ENCODE data around the gene S100B. TPM values are rescaled to one million over a fixed set of nuclear protein-coding genes. Genes with fewer than 3 reads are reported as not detected.
A peak's percentile ranks its signal among the peaks of the same experiment; 100 is the strongest.

S100B gene
- total RNA-seq, 2 donors from 2014 or later, result 4.5 to 5.8 TPM

- Histone ChIP-seq H3K9me3 (no peaks in the 10 kb centered on the region), H3K36me3 (peaks cover 75% of the 10 kb centered on the region), H3K4me3 (no peak overlapping the region), H3K4me1 (peaks cover 0 to 4% of the 10 kb centered on the region in 2 donors), H3K27ac (no peak overlapping the region), H3K27me3 (no peaks in the 10 kb centered on the region)
- TF ChIP-seq, protein P1, sequence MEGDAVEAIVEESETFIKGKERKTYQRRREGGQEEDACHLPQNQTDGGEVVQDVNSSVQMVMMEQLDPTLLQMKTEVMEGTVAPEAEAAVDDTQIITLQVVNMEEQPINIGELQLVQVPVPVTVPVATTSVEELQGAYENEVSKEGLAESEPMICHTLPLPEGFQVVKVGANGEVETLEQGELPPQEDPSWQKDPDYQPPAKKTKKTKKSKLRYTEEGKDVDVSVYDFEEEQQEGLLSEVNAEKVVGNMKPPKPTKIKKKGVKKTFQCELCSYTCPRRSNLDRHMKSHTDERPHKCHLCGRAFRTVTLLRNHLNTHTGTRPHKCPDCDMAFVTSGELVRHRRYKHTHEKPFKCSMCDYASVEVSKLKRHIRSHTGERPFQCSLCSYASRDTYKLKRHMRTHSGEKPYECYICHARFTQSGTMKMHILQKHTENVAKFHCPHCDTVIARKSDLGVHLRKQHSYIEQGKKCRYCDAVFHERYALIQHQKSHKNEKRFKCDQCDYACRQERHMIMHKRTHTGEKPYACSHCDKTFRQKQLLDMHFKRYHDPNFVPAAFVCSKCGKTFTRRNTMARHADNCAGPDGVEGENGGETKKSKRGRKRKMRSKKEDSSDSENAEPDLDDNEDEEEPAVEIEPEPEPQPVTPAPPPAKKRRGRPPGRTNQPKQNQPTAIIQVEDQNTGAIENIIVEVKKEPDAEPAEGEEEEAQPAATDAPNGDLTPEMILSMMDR (IDR thresholded peaks at IDR 0.05), result no peak
- DNase-seq (ENCODE audit: low spot score), result peak; percentile 38
These were observed 54.6 kb downstream of the S100B start for GRCh38 chr21:46550116-46550941.

DNA sequence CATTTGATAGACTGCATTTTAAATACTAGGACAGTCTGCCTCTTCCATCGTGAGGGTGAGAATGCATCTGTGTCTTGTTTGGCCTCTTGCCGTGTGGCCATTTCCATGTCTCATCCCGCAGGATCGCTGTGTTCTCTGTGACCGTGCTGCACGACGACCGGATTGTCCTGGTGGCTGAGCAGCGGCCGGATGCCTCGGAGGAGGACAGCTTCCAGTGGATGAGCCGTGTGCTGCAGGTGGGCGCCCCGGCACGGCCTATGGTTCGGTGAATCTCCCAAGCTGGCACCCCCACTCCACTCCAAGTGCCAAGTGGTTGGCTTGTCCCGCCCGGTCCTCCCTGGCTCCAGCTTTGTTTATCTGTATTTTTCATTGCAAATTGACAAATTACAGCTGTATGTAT, 55.2 kb downstream of the S100B start:
- H3K27ac ChIP-seq, result no peak overlapping the region
- H3K36me3 ChIP-seq, result peaks cover 75% of the 10 kb centered on the region
- no peaks in the 10 kb centered on the region for H3K9me3 ChIP-seq
- DNase-seq (ENCODE audit: low spot score), result peak; percentile 54
- no peak overlapping the region for H3K4me3 ChIP-seq
- no peaks in the 10 kb centered on the region for H3K4me1 ChIP-seq
- TF ChIP-seq, protein P1 (IDR thresholded peaks at IDR 0.05), result no peak
- no peaks in the 10 kb centered on the region for H3K27me3 ChIP-seq

Other genes with a start within 250 kb of the S100B start
- 10 to 100 TPM; 18.1 to 25.9 TPM for gene DIP2A, start 146.2 kb downstream of the S100B start, total RNA-seq
- gene PRMT2, start 30.6 kb upstream of the S100B start, total RNA-seq, result 10 to 100 TPM; 36.7 to 60.5 TPM